ENCODE results near the gene SOX6. TPM values are rescaled to one million over a fixed set of nuclear protein-coding genes. Genes with fewer than 3 reads are reported as not detected.
"Not testable (repeated sequence)": the region's sequence is repeated elsewhere in the genome, so short reads cannot be mapped to it uniquely, and the experiment has no call there.

SOX6 gene
- total RNA-seq, 6 experiments from 2014 or later: 3.3 to 16.1 (median 7.8) TPM

DNA sequence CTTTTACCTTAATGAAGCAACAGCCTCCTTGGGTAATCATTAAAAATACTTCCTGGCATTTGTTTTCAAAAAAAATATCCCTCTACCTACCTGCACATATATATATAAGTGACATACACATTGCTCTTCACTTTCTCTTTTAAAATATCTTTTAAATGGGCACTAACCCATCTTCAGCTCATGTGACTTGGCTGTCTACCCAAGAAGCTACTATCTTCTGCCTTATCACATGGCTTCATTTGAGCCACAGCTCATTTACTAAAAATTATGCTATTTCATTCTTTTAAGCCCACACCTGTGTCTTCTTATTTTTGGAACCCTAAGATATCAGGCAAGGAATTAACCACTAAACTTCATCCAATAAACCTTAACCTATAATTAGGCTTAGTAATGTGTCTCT, 37.0 kb upstream of the SOX6 start:
- Histone ChIP-seq H3K4me1 (peaks cover 0 to 8% (median 3%) of the 10 kb centered on the region in 4 donors), H3K27me3 (no peaks in the 10 kb centered on the region), H3K36me3 (no peaks in the 10 kb centered on the region), H3K4me3 (no peak overlapping the region), H3K9me3 (no peaks in the 10 kb centered on the region), H3K27ac (no peak overlapping the region)
- TF ChIP-seq POLR2A (IDR thresholded peaks at IDR 0.05): no peak
- TF ChIP-seq, protein P1, sequence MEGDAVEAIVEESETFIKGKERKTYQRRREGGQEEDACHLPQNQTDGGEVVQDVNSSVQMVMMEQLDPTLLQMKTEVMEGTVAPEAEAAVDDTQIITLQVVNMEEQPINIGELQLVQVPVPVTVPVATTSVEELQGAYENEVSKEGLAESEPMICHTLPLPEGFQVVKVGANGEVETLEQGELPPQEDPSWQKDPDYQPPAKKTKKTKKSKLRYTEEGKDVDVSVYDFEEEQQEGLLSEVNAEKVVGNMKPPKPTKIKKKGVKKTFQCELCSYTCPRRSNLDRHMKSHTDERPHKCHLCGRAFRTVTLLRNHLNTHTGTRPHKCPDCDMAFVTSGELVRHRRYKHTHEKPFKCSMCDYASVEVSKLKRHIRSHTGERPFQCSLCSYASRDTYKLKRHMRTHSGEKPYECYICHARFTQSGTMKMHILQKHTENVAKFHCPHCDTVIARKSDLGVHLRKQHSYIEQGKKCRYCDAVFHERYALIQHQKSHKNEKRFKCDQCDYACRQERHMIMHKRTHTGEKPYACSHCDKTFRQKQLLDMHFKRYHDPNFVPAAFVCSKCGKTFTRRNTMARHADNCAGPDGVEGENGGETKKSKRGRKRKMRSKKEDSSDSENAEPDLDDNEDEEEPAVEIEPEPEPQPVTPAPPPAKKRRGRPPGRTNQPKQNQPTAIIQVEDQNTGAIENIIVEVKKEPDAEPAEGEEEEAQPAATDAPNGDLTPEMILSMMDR (IDR thresholded peaks at IDR 0.05): no peak
- DNase-seq (no peak), ATAC-seq (peak in 1 of 4 donors; percentile 31)
- intact Hi-C loops (cut with DNase I): no loop called here

DNA sequence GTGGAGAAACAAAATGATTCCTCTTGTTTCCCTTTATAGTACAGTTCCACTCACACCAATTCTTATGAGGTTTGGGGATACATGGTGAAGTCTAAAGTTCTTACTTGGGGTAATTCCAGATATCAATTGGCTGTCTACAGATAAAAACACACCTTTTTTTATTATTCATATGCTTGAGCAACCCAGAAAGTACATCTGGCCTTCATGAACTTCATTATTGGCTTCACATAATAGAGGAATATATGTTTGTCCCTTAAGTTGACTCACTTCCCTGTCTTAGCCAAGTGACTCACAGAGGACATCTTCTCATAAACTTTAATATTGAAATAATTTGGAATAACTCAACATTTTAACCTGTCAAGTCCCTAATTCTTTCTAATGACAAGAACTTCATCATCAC, 36.3 kb upstream of the SOX6 start:
- no peaks in the 10 kb centered on the region for H3K27me3 ChIP-seq
- no peak overlapping the region for H3K27ac ChIP-seq
- peaks cover 0 to 8% (median 3%) of the 10 kb centered on the region in 4 donors for H3K4me1 ChIP-seq
- TF ChIP-seq, protein P1 (IDR thresholded peaks at IDR 0.05): no peak
- TF ChIP-seq POLR2A (IDR thresholded peaks at IDR 0.05): no peak
- ATAC-seq (no peak), DNase-seq (no peak)
- H3K9me3 ChIP-seq: no peaks in the 10 kb centered on the region
- intact Hi-C loops (cut with DNase I): no loop called here
- no peaks in the 10 kb centered on the region for H3K36me3 ChIP-seq
- H3K4me3 ChIP-seq: no peak overlapping the region

DNA sequence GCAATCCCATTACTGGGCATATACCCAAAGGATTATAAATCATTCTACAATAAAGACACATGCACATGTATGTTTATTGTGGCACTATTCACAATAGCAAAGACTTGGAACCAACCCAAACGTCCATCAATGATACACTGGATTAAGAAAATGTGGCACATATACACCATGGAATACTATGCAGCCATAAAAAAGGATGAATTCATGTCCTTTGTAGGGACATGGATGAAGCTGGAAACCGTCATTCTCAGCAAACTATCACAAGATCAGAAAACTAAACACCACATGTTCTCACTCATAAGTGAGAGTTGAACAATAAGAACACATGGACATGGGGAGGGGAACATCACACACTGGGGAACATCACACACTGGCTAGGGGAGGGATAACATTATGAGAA, 34.5 kb upstream of the SOX6 start:
- 42% methylated on average over 2 of the region's 2 CpGs for WGBS (ENCODE audit: insufficient coverage, low coverage, low lambda C conversion rate, missing lambda C conversion rate)
- not testable (repeated sequence) for H3K36me3 ChIP-seq, H3K4me3 ChIP-seq

DNA sequence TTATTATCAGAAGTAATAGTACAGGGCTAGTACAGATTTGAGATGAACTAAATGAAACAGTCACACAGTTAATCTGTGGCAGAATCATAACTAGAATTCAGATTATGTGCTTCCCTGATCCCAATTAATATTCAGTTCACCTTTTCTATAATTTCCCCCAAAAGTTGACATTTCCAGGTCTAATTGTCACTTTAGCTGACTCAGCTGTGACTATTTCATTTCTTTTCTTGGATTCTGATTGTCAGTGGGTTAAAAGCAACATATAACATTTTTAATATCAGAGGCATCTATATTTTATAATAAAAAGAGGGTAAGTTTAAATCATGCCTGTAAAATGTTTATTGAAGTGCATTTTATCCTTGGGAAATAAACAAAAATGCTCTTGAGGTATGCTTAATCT, 28.8 kb upstream of the SOX6 start:
- intact Hi-C loops (cut with DNase I): no loop called here
- TF ChIP-seq, protein P1 (IDR thresholded peaks at IDR 0.05): no peak
- no peak for TF ChIP-seq POLR2A (IDR thresholded peaks at IDR 0.05)
- no peak overlapping the region for H3K4me3 ChIP-seq
- H3K27me3 ChIP-seq: no peaks in the 10 kb centered on the region
- no peaks in the 10 kb centered on the region for H3K9me3 ChIP-seq
- H3K36me3 ChIP-seq: no peaks in the 10 kb centered on the region
- ATAC-seq (no peak), DNase-seq (no peak)
- no peak overlapping the region for H3K27ac ChIP-seq
- no peaks in the 10 kb centered on the region for H3K4me1 ChIP-seq

More for the DNA sequence above, 34.5 kb upstream of the SOX6 start:
- H3K4me1 ChIP-seq; H3K9me3 ChIP-seq; intact Hi-C loops (cut with DNase I); H3K27ac ChIP-seq; H3K27me3 ChIP-seq; DNase-seq; ATAC-seq: not testable (repeated sequence)

DNA sequence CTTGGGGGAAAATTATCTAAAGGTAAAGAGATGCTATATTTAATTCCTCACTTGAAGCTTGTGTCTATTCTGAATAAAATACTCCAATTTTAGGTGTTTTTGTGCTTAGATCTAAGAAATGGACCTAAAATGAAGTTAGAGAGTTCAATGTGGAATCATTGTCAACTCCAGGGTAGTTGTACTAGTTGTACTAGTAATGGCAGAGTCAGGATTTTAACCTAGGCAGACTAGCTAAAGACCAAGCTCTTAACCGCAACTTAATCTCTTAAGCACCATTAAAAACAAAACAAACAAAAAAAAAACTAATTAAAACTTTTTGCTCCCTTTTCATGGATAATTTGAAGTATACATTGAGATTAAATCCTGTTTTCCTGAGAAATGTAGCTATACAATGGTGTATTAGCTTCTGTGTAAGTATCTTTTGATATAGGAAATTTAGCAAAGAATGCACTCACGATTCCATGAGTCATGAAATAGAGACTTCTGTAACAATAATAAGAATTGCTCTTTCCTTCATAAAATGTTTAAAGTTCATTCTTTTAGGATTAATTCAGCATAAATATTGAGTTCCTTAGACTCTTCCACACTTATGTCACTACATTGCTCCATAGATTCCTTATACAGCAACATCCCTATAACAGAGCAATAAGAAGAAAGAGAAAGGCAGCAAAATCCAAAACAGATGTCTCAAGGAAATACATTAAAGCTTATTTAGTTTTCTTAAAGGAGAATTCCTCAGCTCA, 26.5 kb upstream of the SOX6 start:
- ATAC-seq (no peak), DNase-seq (no peak)
- TF ChIP-seq POLR2A (IDR thresholded peaks at IDR 0.05): no peak
- TF ChIP-seq, protein P1 (IDR thresholded peaks at IDR 0.05): no peak
- H3K27me3 ChIP-seq: no peaks in the 10 kb centered on the region
- no peaks in the 10 kb centered on the region for H3K36me3 ChIP-seq
- intact Hi-C loops (cut with DNase I): no loop called here
- 77% methylated on average over 2 of the region's 2 CpGs for WGBS (ENCODE audit: insufficient coverage, low coverage, low lambda C conversion rate, missing lambda C conversion rate)
- H3K4me1 ChIP-seq: no peaks in the 10 kb centered on the region
- H3K27ac ChIP-seq: no peak overlapping the region
- no peaks in the 10 kb centered on the region for H3K9me3 ChIP-seq
- no peak overlapping the region for H3K4me3 ChIP-seq

All from right lobe of liver (tissue), 6 donors.